Thymus (tissue), 11 donors: ENCODE measurements around the gene CFAP74. TPM values are rescaled to one million over a fixed set of nuclear protein-coding genes. Genes with fewer than 3 reads are reported as not detected.

ENCODE experiments used
- DNase-seq, 9 donors: peaks; one replicate each; pipeline ENCODE4 v3.0.0-alpha.2; 2013; ENCODE audit warnings: low spot score in 9 of 9, low read depth in 6 of 9, missing footprints in 1 of 9
- H3K27ac ChIP-seq, 2 donors: one replicate each; pipeline ENCODE4 v1.5.1; 2013; ENCODE audit warnings: control low read depth in 1 of 2, low read depth in 1 of 2, low read length in 1 of 2, mild to moderate bottlenecking in 1 of 2, moderate library complexity in 1 of 2
- H3K27me3 ChIP-seq, 2 donors: one replicate each; pipeline ENCODE4 v1.5.1; 2013; ENCODE audit warnings: low read length in 1 of 2; ENCODE audit not compliant: control insufficient read depth in 2 of 2, insufficient read depth in 1 of 2
- H3K36me3 ChIP-seq, 2 donors: one replicate each; pipeline ENCODE4 v1.5.1; 2013; ENCODE audit warnings: low read length in 1 of 2, mild to moderate bottlenecking in 1 of 2, moderate library complexity in 1 of 2; ENCODE audit not compliant: control insufficient read depth in 2 of 2, insufficient read depth in 2 of 2
- H3K4me1 ChIP-seq, 2 donors: one replicate each; pipeline ENCODE4 v1.5.1; 2013; ENCODE audit warnings: low read length in 2 of 2; ENCODE audit not compliant: control insufficient read depth in 2 of 2, insufficient read depth in 2 of 2
- H3K4me3 ChIP-seq, 2 donors: one replicate each; pipeline ENCODE4 v1.5.1; 2013; ENCODE audit warnings: low read length in 2 of 2, control low read depth in 1 of 2, mild to moderate bottlenecking in 1 of 2
- H3K9me3 ChIP-seq, 2 donors: one replicate each; pipeline ENCODE4 v1.5.1; 2013; ENCODE audit warnings: low read length in 1 of 2, mild to moderate bottlenecking in 1 of 2; ENCODE audit not compliant: control insufficient read depth in 2 of 2, insufficient read depth in 1 of 2
- WGBS: extraction: QIAGEN DNeasy Blood & Tissue Kit; methylation state at CpG from one replicate; pipeline ENCODE4 v1.1.7; 2013; 5-methylcytosine and 5-hydroxymethylcytosine counted together
- polyA plus RNA-seq: library from polyadenylated mRNA; stranded (reverse); fragments of 200-250 nt; gene quantifications from one replicate; pipeline ENCODE4 v1.2.3, GENCODE V29; 2013
- total RNA-seq: library from RNA; stranded (reverse); fragments of 120-200 nt; gene quantifications from one replicate; pipeline ENCODE4 v1.2.4, GENCODE V29; 2013
- donor health status: healthy.

The CFAP74 gene
- total and polyA plus RNA-seq, 2 donors: 0.09 to 0.16 TPM

DNA sequence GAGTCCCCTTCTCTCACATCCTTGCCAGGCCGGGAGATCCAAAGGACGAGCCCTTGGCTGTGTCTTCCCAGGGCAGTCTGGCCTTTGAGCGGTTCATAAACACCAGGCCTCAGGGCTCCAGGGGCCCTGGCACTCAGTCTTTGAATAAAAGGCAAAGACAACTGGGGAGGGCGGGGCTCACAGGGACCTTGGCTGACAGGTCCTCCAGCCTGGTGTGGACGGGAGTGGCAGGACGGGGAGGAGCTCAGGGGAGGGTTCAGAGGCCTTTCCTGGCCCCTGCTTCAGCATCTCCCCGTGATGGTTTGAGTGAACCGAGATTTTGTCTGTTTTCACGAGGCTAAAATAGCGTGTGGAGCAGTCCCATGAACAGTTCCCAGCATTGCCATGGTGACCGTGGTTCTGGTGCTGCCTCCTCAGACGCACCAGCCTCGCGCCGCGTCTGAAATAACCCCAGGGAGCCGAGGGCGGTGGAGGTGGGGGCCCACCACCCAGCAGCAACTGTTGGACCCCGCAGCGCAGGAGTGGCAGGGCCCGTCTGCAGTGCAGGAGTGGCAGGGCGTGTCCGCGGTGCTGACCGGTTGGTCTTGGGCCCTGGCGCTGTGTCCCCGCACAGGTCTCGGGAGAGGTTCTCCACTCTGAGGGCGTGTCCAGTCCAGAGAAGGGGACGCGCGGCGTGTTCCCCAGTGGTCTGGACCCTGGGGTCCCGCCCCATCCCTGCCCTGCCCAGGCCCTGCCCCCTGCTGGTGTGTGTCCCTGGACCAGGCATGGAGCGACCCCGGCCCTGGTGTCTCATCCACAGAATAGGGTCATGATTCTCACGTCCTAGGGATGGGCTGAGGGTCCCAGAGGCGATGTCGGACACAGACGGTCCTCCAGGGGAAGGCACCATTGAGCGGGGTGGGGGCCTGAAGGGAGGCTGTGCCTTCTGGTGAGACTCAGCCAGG is 39.5 kb upstream of the CFAP74 start:
- Histone ChIP-seq H3K36me3 (no peaks in the 10 kb centered on the region), H3K27me3 (peaks cover 32 to 66% of the 10 kb centered on the region in 2 donors), H3K4me3 (no peak overlapping the region), H3K27ac (no peak overlapping the region), H3K4me1 (peaks cover 0 to 3% of the 10 kb centered on the region in 2 donors), H3K9me3 (no peaks in the 10 kb centered on the region)
- 84% methylated on average over 41 of the region's 41 CpGs for WGBS
- no peak for DNase-seq

GRCh38 chr1:2041887-2042286 is 38.3 kb upstream of the CFAP74 start:
- Histone ChIP-seq H3K27me3 (peaks cover 22 to 54% of the 10 kb centered on the region in 2 donors), H3K36me3 (no peaks in the 10 kb centered on the region)

GRCh38 chr1:2041305-2041704 is 37.7 kb upstream of the CFAP74 start:
- Histone ChIP-seq H3K27me3 (peaks cover 17 to 48% of the 10 kb centered on the region in 2 donors), H3K27ac (no peak overlapping the region), H3K36me3 (no peaks in the 10 kb centered on the region), H3K4me3 (no peak overlapping the region), H3K9me3 (no peaks in the 10 kb centered on the region), H3K4me1 (peaks cover 0 to 3% of the 10 kb centered on the region in 2 donors)
- 86% methylated on average over 15 of the region's 15 CpGs for WGBS
- no peak for DNase-seq

More at GRCh38 chr1:2041887-2042286, 38.3 kb upstream of the CFAP74 start:
- DNase-seq: no peak
- WGBS: 96% methylated on average over 4 of the region's 4 CpGs
- Histone ChIP-seq H3K4me3 (no peak overlapping the region), H3K4me1 (peaks cover 0 to 3% of the 10 kb centered on the region in 2 donors), H3K9me3 (no peaks in the 10 kb centered on the region), H3K27ac (no peak overlapping the region)

DNA sequence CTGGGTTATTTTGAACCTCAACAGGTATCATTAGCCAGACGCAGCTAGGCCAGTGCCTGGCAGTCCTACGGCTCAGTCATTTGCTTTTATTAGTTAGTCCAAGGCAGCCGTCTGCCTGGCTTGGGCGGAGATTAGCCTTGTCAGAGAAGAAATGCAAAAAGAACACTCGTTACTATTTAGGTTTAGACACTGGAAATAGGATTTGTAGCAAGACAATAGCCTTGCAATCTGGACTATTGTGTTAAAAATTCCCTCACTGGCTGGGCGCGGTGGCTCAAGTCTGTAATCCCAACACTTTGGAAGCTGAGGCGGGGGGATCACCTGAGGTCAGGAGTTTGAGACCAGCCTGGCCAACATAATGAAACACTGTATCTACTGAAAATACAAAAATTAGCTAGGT is 35.7 kb upstream of the CFAP74 start:
- H3K4me3 ChIP-seq: no peak overlapping the region
- DNase-seq: no peak
- H3K27ac ChIP-seq: no peak overlapping the region
- H3K9me3 ChIP-seq: no peaks in the 10 kb centered on the region
- WGBS: 94% methylated on average over 8 of the region's 8 CpGs
- no peaks in the 10 kb centered on the region for H3K4me1 ChIP-seq
- H3K27me3 ChIP-seq: peaks cover 5 to 29% of the 10 kb centered on the region in 2 donors
- no peaks in the 10 kb centered on the region for H3K36me3 ChIP-seq

GRCh38 chr1:2038229-2038628 is 34.6 kb upstream of the CFAP74 start:
- 95% methylated on average over 8 of the region's 8 CpGs for WGBS
- peaks cover 3 to 20% of the 10 kb centered on the region in 2 donors for H3K27me3 ChIP-seq
- H3K36me3 ChIP-seq: no peaks in the 10 kb centered on the region
- no peaks in the 10 kb centered on the region for H3K9me3 ChIP-seq
- H3K4me1 ChIP-seq: no peaks in the 10 kb centered on the region
- DNase-seq: no peak
- no peak overlapping the region for H3K27ac ChIP-seq
- H3K4me3 ChIP-seq: no peak overlapping the region

DNA sequence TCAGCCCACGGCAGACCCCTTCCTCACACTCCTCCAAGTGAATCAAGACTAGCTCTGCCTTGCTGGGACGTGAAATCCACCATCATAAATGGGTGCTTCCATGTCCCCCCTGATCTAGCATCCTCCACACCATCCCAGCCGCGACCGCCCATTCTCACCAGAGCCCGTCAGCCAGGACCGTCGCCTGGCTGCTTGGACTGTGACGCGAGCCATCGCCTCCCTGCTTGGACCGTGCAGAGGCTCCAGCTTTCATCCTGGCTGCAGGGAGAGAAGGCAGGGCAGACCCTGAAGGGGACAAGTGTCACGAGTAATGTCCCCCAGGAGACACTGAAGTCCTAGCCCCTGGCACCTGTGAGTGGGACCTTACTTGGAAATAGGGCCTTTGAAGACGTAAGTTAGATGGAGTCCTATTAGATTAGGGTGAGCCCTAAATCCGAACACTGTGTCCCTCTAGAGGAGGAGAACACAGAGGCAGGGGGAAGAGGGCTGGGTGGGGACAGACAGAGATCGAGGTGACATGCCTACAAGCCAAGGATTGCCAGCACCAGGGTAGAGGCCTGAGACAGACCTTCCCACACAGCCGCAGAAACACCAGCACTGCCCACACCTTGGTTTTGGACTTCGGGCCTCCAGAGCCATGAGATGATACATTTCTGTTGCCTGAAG is 33.9 kb upstream of the CFAP74 start:
- Histone ChIP-seq H3K9me3 (no peaks in the 10 kb centered on the region), H3K4me3 (no peak overlapping the region), H3K36me3 (no peaks in the 10 kb centered on the region), H3K4me1 (no peaks in the 10 kb centered on the region), H3K27ac (no peak overlapping the region), H3K27me3 (peaks cover 3 to 14% of the 10 kb centered on the region in 2 donors)
- no peak for DNase-seq
- WGBS: 86% methylated on average over 18 of the region's 18 CpGs

- H3K27me3 ChIP-seq: peaks cover under 1 to 10% of the 10 kb centered on the region in 2 donors
- no peak overlapping the region for H3K27ac ChIP-seq
- DNase-seq: no peak
- H3K4me1 ChIP-seq: no peaks in the 10 kb centered on the region
- 89% methylated on average over 15 of the region's 15 CpGs for WGBS
- no peak overlapping the region for H3K4me3 ChIP-seq
- H3K36me3 ChIP-seq: no peaks in the 10 kb centered on the region
- H3K9me3 ChIP-seq: no peaks in the 10 kb centered on the region
Observed at GRCh38 chr1:2036287-2036686, 32.7 kb upstream of the CFAP74 start.

- H3K4me3 ChIP-seq: no peak overlapping the region
- no peaks in the 10 kb centered on the region for H3K27me3 ChIP-seq
- DNase-seq: no peak
- H3K9me3 ChIP-seq: no peaks in the 10 kb centered on the region
- WGBS: 88% methylated on average over 13 of the region's 13 CpGs
- H3K27ac ChIP-seq: no peak overlapping the region
- H3K4me1 ChIP-seq: no peaks in the 10 kb centered on the region
- no peaks in the 10 kb centered on the region for H3K36me3 ChIP-seq
Observed at GRCh38 chr1:2033165-2033564, 29.6 kb upstream of the CFAP74 start.

- Histone ChIP-seq H3K4me3 (no peak overlapping the region), H3K9me3 (no peaks in the 10 kb centered on the region), H3K27me3 (no peaks in the 10 kb centered on the region), H3K27ac (no peak overlapping the region), H3K4me1 (no peaks in the 10 kb centered on the region), H3K36me3 (no peaks in the 10 kb centered on the region)
- no peak for DNase-seq
- WGBS: 90% methylated on average over 14 of the region's 14 CpGs
Observed at GRCh38 chr1:2032737-2033136, 29.2 kb upstream of the CFAP74 start.
